Gastrocnemius medialis (tissue), 4 donors: ENCODE data around the gene IDUA. TPM values are rescaled to one million over a fixed set of nuclear protein-coding genes. Genes with fewer than 3 reads are reported as not detected.

Experiments used
- ATAC-seq, 2 donors: fragments of 150-250 bp; one replicate each; pipeline ENCODE4 v1.9.1; 2016
- DNase-seq, 2 donors: peaks; one replicate each; pipeline ENCODE4 v3.0.0-alpha.2; 2019
- H3K27ac ChIP-seq, 4 donors: fragments of 200-600 bp; sonication (generic); 1 replicate in 1 of 4; 2 replicates in 3 of 4; pipeline ENCODE4 v1.5.1; 2016 to 2018; ENCODE audit warnings: mild to moderate bottlenecking in 2 of 4, moderate library complexity in 1 of 4
- H3K27me3 ChIP-seq, 3 donors: fragments of 200-600 bp; sonication (generic) in 2 of 3; 1 replicate in 1 of 3; 2 replicates in 2 of 3; pipeline versions ENCODE4 v1.5.1 to v1.6.0; 2016 to 2019; ENCODE audit warnings: mild to moderate bottlenecking in 1 of 3, moderate library complexity in 1 of 3
- H3K36me3 ChIP-seq, 2 donors: fragments of 200-600 bp; sonication (generic) in 1 of 2; one replicate each; pipeline ENCODE4 v1.5.1; 2017 to 2018
- H3K4me1 ChIP-seq, 2 donors: fragments of 200-600 bp; sonication (generic) in 1 of 2; one replicate each; pipeline ENCODE4 v1.5.1; 2016 to 2017; ENCODE audit warnings: mild to moderate bottlenecking in 2 of 2
- H3K4me3 ChIP-seq, 4 donors: fragments of 200-600 bp; sonication (generic) in 3 of 4; 1 replicate in 1 of 4; 2 replicates in 3 of 4; pipeline ENCODE4 v1.5.1; 2016 to 2019; ENCODE audit warnings: mild to moderate bottlenecking in 2 of 4
- H3K9me3 ChIP-seq, 3 donors: fragments of 200-600 bp; sonication (generic) in 2 of 3; 1 replicate in 1 of 3; 2 replicates in 2 of 3; pipeline ENCODE4 v1.5.1; 2016 to 2019
- POLR2A ChIP-seq, 2 donors: fragments of 450-650 bp; IDR thresholded peaks; one replicate each; pipeline ENCODE4 v1.6.1; 2017; ENCODE audit warnings: antibody characterized with exemption in 2 of 2, mild to moderate bottlenecking in 2 of 2, moderate library complexity in 2 of 2
- in situ Hi-C, 4 donors: fragments of 200-750 bp; cut with MboI; loops; one replicate each; pipeline versions ENCODE4 v1.15.0 to v1.8.0; 2017; ENCODE audit warnings: low sequenced_read_pairs in 4 of 4
- intact Hi-C: fragments of 100-400 bp; cut with DNase I; formaldehyde crosslinking; loops from one replicate; pipeline ENCODE4 v1.15.1; 2023; ENCODE audit warnings: low total_unique reads
- total RNA-seq, 4 donors: library from RNA; depleted of rRNA; stranded (reverse); fragments of >200 nt; gene quantifications; one replicate each; pipeline versions ENCODE4 v1.1.0 to v1.2.3, GENCODE V29; 2016
- TF ChIP-seq, protein P1 (sequence below), 5 experiments: fragments of 450-650 bp in 3 of 5; fragments of 200-600 bp in 2 of 5; sonication (generic) in 2 of 5; IDR thresholded peaks in 4 of 5; conservative IDR thresholded peaks in 1 of 5; 1 replicate in 4 of 5; 2 replicates in 1 of 5; pipeline ENCODE4 v1.5.1; 2016 to 2019; ENCODE audit warnings: antibody characterized with exemption in 5 of 5, mild to moderate bottlenecking in 3 of 5, moderate library complexity in 3 of 5

The IDUA gene
- total RNA-seq, 4 donors from 2014 or later = 0.12 to 10.8 (median 2.4) TPM

- TF ChIP-seq, protein P1, sequence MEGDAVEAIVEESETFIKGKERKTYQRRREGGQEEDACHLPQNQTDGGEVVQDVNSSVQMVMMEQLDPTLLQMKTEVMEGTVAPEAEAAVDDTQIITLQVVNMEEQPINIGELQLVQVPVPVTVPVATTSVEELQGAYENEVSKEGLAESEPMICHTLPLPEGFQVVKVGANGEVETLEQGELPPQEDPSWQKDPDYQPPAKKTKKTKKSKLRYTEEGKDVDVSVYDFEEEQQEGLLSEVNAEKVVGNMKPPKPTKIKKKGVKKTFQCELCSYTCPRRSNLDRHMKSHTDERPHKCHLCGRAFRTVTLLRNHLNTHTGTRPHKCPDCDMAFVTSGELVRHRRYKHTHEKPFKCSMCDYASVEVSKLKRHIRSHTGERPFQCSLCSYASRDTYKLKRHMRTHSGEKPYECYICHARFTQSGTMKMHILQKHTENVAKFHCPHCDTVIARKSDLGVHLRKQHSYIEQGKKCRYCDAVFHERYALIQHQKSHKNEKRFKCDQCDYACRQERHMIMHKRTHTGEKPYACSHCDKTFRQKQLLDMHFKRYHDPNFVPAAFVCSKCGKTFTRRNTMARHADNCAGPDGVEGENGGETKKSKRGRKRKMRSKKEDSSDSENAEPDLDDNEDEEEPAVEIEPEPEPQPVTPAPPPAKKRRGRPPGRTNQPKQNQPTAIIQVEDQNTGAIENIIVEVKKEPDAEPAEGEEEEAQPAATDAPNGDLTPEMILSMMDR (IDR thresholded peaks at IDR 0.05 in 4 of 5, conservative IDR thresholded peaks at IDR 0.05 in 1 of 5) = no peak
- no peak for TF ChIP-seq POLR2A (IDR thresholded peaks at IDR 0.05)
- no peak for ATAC-seq
- intact Hi-C loops (no loop called here), in situ Hi-C loops (no loop called here)
- Histone ChIP-seq H3K4me1 (peaks cover 8 to 13% of the 10 kb centered on the region in 2 donors), H3K36me3 (no peaks in the 10 kb centered on the region), H3K9me3 (no peaks in the 10 kb centered on the region), H3K4me3 (no peak overlapping the region), H3K27me3 (peaks cover 78 to 84% (median 81%) of the 10 kb centered on the region in 3 donors), H3K27ac (no peak overlapping the region)
- no peak for DNase-seq
These were observed 13.1 kb downstream of the IDUA start for GRCh38 chr4:999882-1000425.

DNA sequence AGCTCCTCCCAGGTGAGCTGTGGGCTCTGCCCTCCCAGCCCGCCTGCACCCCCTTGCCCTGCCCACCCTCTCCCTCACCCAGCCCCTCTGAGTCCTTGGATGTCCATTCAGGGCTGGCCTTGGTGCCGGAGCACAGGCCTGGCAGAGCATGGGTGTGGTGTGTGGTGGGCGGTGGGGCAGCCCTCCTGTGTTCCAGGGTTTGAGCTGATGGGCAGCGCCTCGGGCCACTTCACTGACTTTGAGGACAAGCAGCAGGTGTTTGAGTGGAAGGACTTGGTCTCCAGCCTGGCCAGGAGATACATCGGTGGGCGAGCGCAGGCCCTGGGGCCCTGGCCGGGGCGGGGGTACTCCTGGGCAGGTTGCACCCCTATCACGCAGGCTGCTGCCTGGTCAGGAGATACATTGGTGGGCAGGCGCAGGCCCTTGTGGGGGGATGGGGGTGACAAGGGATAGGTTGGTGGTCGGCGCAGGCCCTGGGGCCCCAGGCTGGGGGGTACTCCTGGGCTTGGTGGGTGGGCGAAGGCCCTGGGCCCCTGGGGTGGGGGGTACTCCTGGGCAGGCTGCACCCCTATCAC lies 13.9 kb downstream of the IDUA start:
- Histone ChIP-seq H3K27me3 (peaks cover 85 to 92% (median 89%) of the 10 kb centered on the region in 3 donors), H3K4me1 (peaks cover 8 to 13% of the 10 kb centered on the region in 2 donors), H3K36me3 (no peaks in the 10 kb centered on the region), H3K27ac (no peak overlapping the region), H3K9me3 (no peaks in the 10 kb centered on the region), H3K4me3 (no peak overlapping the region)
- TF ChIP-seq, protein P1 (IDR thresholded peaks at IDR 0.05 in 4 of 5, conservative IDR thresholded peaks at IDR 0.05 in 1 of 5) = no peak
- TF ChIP-seq POLR2A (IDR thresholded peaks at IDR 0.05) = no peak
- intact Hi-C loops (no loop called here), in situ Hi-C loops (no loop called here)
- DNase-seq = no peak
- ATAC-seq = no peak

- H3K4me3 ChIP-seq = no peak overlapping the region
- peaks cover 8 to 13% of the 10 kb centered on the region in 2 donors for H3K4me1 ChIP-seq
- ATAC-seq (no peak), DNase-seq (no peak)
- in situ Hi-C loops = no loop called here
- H3K9me3 ChIP-seq = no peaks in the 10 kb centered on the region
- H3K27ac ChIP-seq = no peak overlapping the region
- H3K36me3 ChIP-seq = no peaks in the 10 kb centered on the region
- TF ChIP-seq POLR2A (IDR thresholded peaks at IDR 0.05) = no peak
- TF ChIP-seq, protein P1 (IDR thresholded peaks at IDR 0.05 in 4 of 5, conservative IDR thresholded peaks at IDR 0.05 in 1 of 5) = no peak
- intact Hi-C loops = no loop called here
- peaks cover 87 to 94% (median 92%) of the 10 kb centered on the region in 3 donors for H3K27me3 ChIP-seq
These were observed 14.8 kb downstream of the IDUA start for GRCh38 chr4:1001561-1002130.

DNA sequence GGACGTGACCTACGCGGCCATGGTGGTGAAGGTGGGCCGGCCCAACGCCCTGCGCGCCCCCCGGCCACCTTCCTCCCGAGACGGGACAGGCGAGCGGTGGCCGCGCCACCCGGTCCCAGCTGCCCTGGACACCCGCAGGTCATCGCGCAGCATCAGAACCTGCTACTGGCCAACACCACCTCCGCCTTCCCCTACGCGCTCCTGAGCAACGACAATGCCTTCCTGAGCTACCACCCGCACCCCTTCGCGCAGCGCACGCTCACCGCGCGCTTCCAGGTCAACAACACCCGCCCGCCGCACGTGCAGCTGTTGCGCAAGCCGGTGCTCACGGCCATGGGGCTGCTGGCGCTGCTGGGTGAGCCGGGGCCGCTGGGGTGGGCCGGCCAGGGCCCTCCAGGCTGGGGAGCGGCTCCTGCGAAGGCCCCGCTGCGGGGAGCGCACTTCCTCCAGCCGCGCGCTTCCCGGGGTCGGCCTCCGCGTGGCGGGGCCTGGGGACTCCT lies 15.3 kb downstream of the IDUA start:
- peaks cover 6 to 13% of the 10 kb centered on the region in 2 donors for H3K4me1 ChIP-seq
- no peak overlapping the region for H3K27ac ChIP-seq
- H3K4me3 ChIP-seq = no peak overlapping the region
- intact Hi-C loops (no loop called here), in situ Hi-C loops (no loop called here)
- H3K27me3 ChIP-seq = peaks cover 88 to 94% (median 93%) of the 10 kb centered on the region in 3 donors
- ATAC-seq = no peak
- H3K9me3 ChIP-seq = no peaks in the 10 kb centered on the region
- peak in 1 of 2 donors; percentile 29 for DNase-seq
- no peaks in the 10 kb centered on the region for H3K36me3 ChIP-seq
- no peak for TF ChIP-seq POLR2A (IDR thresholded peaks at IDR 0.05)
- TF ChIP-seq, protein P1 (IDR thresholded peaks at IDR 0.05 in 4 of 5, conservative IDR thresholded peaks at IDR 0.05 in 1 of 5) = no peak
